DLD1 (cell line): ENCODE measurements around the gene SLC12A9.
"Not testable (repeated sequence)": the region's sequence is repeated elsewhere in the genome, so short reads cannot be mapped to it uniquely, and the experiment has no call there.

Experiments
- in situ Hi-C: cut with HindIII; loops from 2 replicates; pipeline ENCODE4 v1.10.0; 2017; ENCODE audit warnings: low sequenced_read_pairs

Gene SLC12A9

GRCh38 chr7:100825215-100825671 is 27.3 kb upstream of the SLC12A9 start:
- in situ Hi-C loops: no loop called here

- in situ Hi-C loops: no loop called here
These were observed 26.6 kb upstream of the SLC12A9 start for GRCh38 chr7:100825751-100826513.

GRCh38 chr7:100826514-100827329 is 25.8 kb upstream of the SLC12A9 start:
- in situ Hi-C loops: no loop called here

GRCh38 chr7:100827330-100828226 is 24.9 kb upstream of the SLC12A9 start, which contains the start of gene EPHB4:
EPHB4 (minus strand) TSS chr7:100827523; CDS start chr7:100827030, 493 bp downstream.
- in situ Hi-C loops: no loop called here

- in situ Hi-C loops: no loop called here
These were observed 23.3 kb upstream of the SLC12A9 start for GRCh38 chr7:100829150-100829716.

- in situ Hi-C loops: no loop called here
These were observed 22.1 kb upstream of the SLC12A9 start for GRCh38 chr7:100830396-100830795.

GRCh38 chr7:100832281-100832633 is 20.3 kb upstream of the SLC12A9 start:
- in situ Hi-C loops: no loop called here

GRCh38 chr7:100835903-100836811 is 16.4 kb upstream of the SLC12A9 start:
- in situ Hi-C loops: no loop called here

GRCh38 chr7:100836812-100837098 is 15.8 kb upstream of the SLC12A9 start:
- in situ Hi-C loops: no loop called here

- in situ Hi-C loops: no loop called here
These were observed 15.2 kb upstream of the SLC12A9 start for GRCh38 chr7:100837099-100837836.

GRCh38 chr7:100839361-100839760 is 13.2 kb upstream of the SLC12A9 start:
- in situ Hi-C loops: no loop called here

- in situ Hi-C loops: no loop called here
These were observed 11.9 kb upstream of the SLC12A9 start for GRCh38 chr7:100840470-100841100.

GRCh38 chr7:100847360-100847759 is 5.2 kb upstream of the SLC12A9 start:
- in situ Hi-C loops: no loop called here

GRCh38 chr7:100854146-100854895 is 1.8 kb downstream of the SLC12A9 start:
- in situ Hi-C loops: no loop called here

GRCh38 chr7:100854899-100855298 is 2.4 kb downstream of the SLC12A9 start:
- in situ Hi-C loops: not testable (repeated sequence)

GRCh38 chr7:100855515-100855914 is 3.0 kb downstream of the SLC12A9 start:
- in situ Hi-C loops: no loop called here

GRCh38 chr7:100856871-100857282 is 4.4 kb downstream of the SLC12A9 start:
- in situ Hi-C loops: no loop called here

GRCh38 chr7:100859856-100860255 is 7.3 kb downstream of the SLC12A9 start:
- in situ Hi-C loops: no loop called here
